Midbrain (tissue), 1 donor: ENCODE data around the gene F10.
"Not testable (repeated sequence)": the region's sequence is repeated elsewhere in the genome, so short reads cannot be mapped to it uniquely, and the experiment has no call there.

ENCODE experiments used
- DNase-seq: peaks from one replicate; lab custom pipeline; 2025; lab: John Stamatoyannopoulos, UW

The F10 gene

GRCh38 chr13:113102302-113102701 is 20.3 kb upstream of the F10 start:
- DNase-seq = not testable (repeated sequence)

- DNase-seq = no peak
Measured at GRCh38 chr13:113102727-113103126, 19.9 kb upstream of the F10 start.

- DNase-seq = no peak
Measured at GRCh38 chr13:113103646-113104045, 19.0 kb upstream of the F10 start.

- DNase-seq = no peak
Measured at GRCh38 chr13:113105032-113105920, 17.3 kb upstream of the F10 start, which contains the start of gene F7. Gene F7 (plus strand): TSS chr13:113105791. CDS start chr13:113105842, 51 bp downstream.

GRCh38 chr13:113105921-113106452 is 16.6 kb upstream of the F10 start:
- DNase-seq = no peak

GRCh38 chr13:113106711-113107351 is 15.8 kb upstream of the F10 start:
- no peak for DNase-seq

- DNase-seq = not testable (repeated sequence)
Measured at GRCh38 chr13:113108521-113108920, 14.1 kb upstream of the F10 start.

GRCh38 chr13:113109151-113110047 is 13.2 kb upstream of the F10 start:
- no peak for DNase-seq

GRCh38 chr13:113110048-113110851 is 12.3 kb upstream of the F10 start:
- no peak for DNase-seq

- DNase-seq = no peak
Measured at GRCh38 chr13:113110852-113111315, 11.7 kb upstream of the F10 start.

GRCh38 chr13:113111821-113112220 is 10.8 kb upstream of the F10 start:
- not testable (repeated sequence) for DNase-seq

- DNase-seq = not testable (repeated sequence)
Measured at GRCh38 chr13:113112475-113112874, 10.1 kb upstream of the F10 start.

GRCh38 chr13:113112893-113113845 is 9.4 kb upstream of the F10 start:
- no peak for DNase-seq

- DNase-seq = no peak
Measured at GRCh38 chr13:113113846-113114271, 8.7 kb upstream of the F10 start.

GRCh38 chr13:113114511-113115362 is 7.9 kb upstream of the F10 start:
- DNase-seq = no peak

GRCh38 chr13:113115363-113116205 is 7.0 kb upstream of the F10 start:
- DNase-seq = no peak

- no peak for DNase-seq
Measured at GRCh38 chr13:113116206-113116800, 6.3 kb upstream of the F10 start.
